HFFc6 (cell line): ENCODE results near the gene HMGXB4. TPM values are rescaled to one million over a fixed set of nuclear protein-coding genes. Genes with fewer than 3 reads are reported as not detected.

ENCODE experiments used
- DNase-seq: peaks from one replicate; pipeline ENCODE4 v3.0.0-alpha.2; 2018
- H3K27ac Mint-ChIP-seq: 2 replicates; pipeline ENCODE4 v1.8.0; 2020; ENCODE audit warnings: mild to moderate bottlenecking, mixed read lengths
- H3K27me3 Mint-ChIP-seq: 2 replicates; pipeline ENCODE4 v1.8.0; 2021; ENCODE audit warnings: mild to moderate bottlenecking, moderate library complexity, mixed read lengths; ENCODE audit not compliant: insufficient read depth
- H3K36me3 Mint-ChIP-seq: 2 replicates; pipeline ENCODE4 v1.8.0; 2021; ENCODE audit warnings: low read depth, mixed read lengths
- H3K4me1 Mint-ChIP-seq: 2 replicates; pipeline ENCODE4 v1.8.0; 2020; ENCODE audit warnings: low read depth, mixed read lengths
- H3K4me3 Mint-ChIP-seq: 2 replicates; pipeline ENCODE4 v1.8.0; 2020; ENCODE audit warnings: mild to moderate bottlenecking, moderate library complexity, mixed read lengths
- H3K9me3 Mint-ChIP-seq: 2 replicates; pipeline ENCODE4 v1.8.0; 2020; ENCODE audit warnings: mild to moderate bottlenecking, mixed read lengths
- total RNA-seq, 6 experiments: library from RNA; stranded (reverse); fragmentation: NEBNext Ultra II Directional; extraction: Animal tissue kit (Norgen Biotek cat#: 25700); gene quantifications; 2 replicates in 1 of 6; 3 replicates in 5 of 6; pipeline ENCODE4 v1.2.3, GENCODE V29; 2021
- TF ChIP-seq, protein P1 (sequence below): fragments of 200-600 bp; sonication (generic); IDR thresholded peaks from 2 replicates; pipeline ENCODE4 v1.5.0; 2021; ENCODE audit warnings: antibody characterized with exemption, mild to moderate bottlenecking

HMGXB4 gene
- total RNA-seq, 6 experiments from 2014 or later: 20.2 to 26.0 (median 24.4) TPM

GRCh38 chr22:35313311-35314121, 56.2 kb downstream of the HMGXB4 start:
- Mint-ChIP-seq H3K27me3 (peaks cover 1% of the 10 kb centered on the region), H3K36me3 (no peaks in the 10 kb centered on the region), H3K4me1 (peaks cover 48% of the 10 kb centered on the region), H3K4me3 (peak overlapping the region; percentile 78), H3K9me3 (no peaks in the 10 kb centered on the region), H3K27ac (peak overlapping the region; percentile 98)
- DNase-seq: peak; percentile 96
- TF ChIP-seq, protein P1, sequence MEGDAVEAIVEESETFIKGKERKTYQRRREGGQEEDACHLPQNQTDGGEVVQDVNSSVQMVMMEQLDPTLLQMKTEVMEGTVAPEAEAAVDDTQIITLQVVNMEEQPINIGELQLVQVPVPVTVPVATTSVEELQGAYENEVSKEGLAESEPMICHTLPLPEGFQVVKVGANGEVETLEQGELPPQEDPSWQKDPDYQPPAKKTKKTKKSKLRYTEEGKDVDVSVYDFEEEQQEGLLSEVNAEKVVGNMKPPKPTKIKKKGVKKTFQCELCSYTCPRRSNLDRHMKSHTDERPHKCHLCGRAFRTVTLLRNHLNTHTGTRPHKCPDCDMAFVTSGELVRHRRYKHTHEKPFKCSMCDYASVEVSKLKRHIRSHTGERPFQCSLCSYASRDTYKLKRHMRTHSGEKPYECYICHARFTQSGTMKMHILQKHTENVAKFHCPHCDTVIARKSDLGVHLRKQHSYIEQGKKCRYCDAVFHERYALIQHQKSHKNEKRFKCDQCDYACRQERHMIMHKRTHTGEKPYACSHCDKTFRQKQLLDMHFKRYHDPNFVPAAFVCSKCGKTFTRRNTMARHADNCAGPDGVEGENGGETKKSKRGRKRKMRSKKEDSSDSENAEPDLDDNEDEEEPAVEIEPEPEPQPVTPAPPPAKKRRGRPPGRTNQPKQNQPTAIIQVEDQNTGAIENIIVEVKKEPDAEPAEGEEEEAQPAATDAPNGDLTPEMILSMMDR: no peak

- Mint-ChIP-seq H3K27ac (peak overlapping the region; percentile 98), H3K4me3 (peak overlapping the region; percentile 49), H3K27me3 (peaks cover 1% of the 10 kb centered on the region), H3K9me3 (no peaks in the 10 kb centered on the region), H3K36me3 (no peaks in the 10 kb centered on the region), H3K4me1 (peaks cover 48% of the 10 kb centered on the region)
- TF ChIP-seq, protein P1: no peak
- no peak for DNase-seq
Observed at GRCh38 chr22:35314161-35314942, 57.1 kb downstream of the HMGXB4 start.

GRCh38 chr22:35315141-35315854, 58.0 kb downstream of the HMGXB4 start:
- Mint-ChIP-seq H3K9me3 (no peaks in the 10 kb centered on the region), H3K4me1 (peaks cover 48% of the 10 kb centered on the region), H3K27ac (peak overlapping the region; percentile 98), H3K4me3 (no peak overlapping the region), H3K27me3 (no peaks in the 10 kb centered on the region; the same call in 1 of the 2 replicates), H3K36me3 (no peaks in the 10 kb centered on the region)
- TF ChIP-seq, protein P1: no peak
- no peak for DNase-seq

DNA sequence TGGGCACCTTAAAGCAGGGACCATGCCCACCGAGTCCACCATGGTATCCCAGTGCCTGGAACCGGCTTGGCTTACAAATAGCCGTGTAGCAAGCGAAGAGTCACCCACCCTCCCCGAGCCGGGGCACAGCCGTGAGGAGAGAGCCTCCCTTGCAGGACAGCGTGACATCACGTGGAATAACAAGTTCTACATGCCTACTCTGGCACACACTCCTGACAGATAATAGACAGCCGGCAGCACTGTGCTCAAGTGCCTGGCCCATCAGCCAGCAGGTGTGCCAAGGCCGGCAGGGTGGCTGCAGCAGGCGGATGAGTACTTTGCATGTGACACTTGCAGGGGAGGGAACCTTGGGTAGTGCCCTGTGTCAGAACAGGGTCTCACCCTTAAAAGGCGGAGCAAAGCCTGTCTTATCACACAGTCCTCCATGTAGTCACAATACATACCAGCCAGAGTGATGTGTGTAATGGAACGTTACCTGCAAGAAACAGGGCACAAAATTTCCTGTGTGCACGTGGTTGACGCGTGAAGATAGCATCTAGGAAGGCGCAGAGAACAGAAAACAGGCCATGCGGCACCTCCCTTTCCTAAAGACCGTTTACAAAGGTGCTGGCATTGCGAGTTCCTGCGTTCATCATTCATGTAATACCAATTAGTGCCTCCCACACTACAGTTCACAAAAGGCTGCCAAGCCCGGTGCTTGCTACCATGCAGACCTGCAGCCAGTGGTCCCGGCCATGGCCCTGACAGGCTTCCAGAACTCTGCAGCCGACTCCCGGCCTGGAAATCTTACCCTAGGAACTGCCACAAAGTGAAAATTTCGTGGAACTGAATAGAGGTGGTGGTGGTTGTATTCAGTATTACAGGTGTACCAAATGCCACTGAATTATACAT, 58.8 kb downstream of the HMGXB4 start:
- TF ChIP-seq, protein P1: peak; percentile 23; the same call in 1 of the 2 replicates

More for the DNA sequence above, 58.8 kb downstream of the HMGXB4 start:
- no peak overlapping the region for H3K4me3 Mint-ChIP-seq
- no peaks in the 10 kb centered on the region; the same call in 1 of the 2 replicates for H3K27me3 Mint-ChIP-seq
- no peak overlapping the region for H3K27ac Mint-ChIP-seq
- no peak for DNase-seq
- no peaks in the 10 kb centered on the region; the same call in 1 of the 2 replicates for H3K36me3 Mint-ChIP-seq
- peaks cover 42% of the 10 kb centered on the region for H3K4me1 Mint-ChIP-seq
- no peaks in the 10 kb centered on the region for H3K9me3 Mint-ChIP-seq
